Esophagus squamous epithelium (tissue), 5 donors: ENCODE results near the gene UBLCP1. TPM values are rescaled to one million over a fixed set of nuclear protein-coding genes. Genes with fewer than 3 reads are reported as not detected.

Experiments
- DNase-seq: peaks from one replicate; lab custom pipeline; 2025; lab: John Stamatoyannopoulos, UW
- H3K27ac ChIP-seq, 4 donors: fragments of 200-600 bp; sonication (generic); one replicate each; pipeline ENCODE4 v1.5.1; 2016 to 2019; ENCODE audit warnings: mild to moderate bottlenecking in 1 of 4
- H3K27me3 ChIP-seq, 4 donors: fragments of 200-600 bp; sonication (generic); 1 replicate in 3 of 4; 2 replicates in 1 of 4; pipeline versions ENCODE4 v1.5.1 to v1.6.0; 2017 to 2021; ENCODE audit warnings: antibody characterized with exemption in 1 of 4
- H3K36me3 ChIP-seq, 3 donors: fragments of 200-600 bp; sonication (generic); one replicate each; pipeline ENCODE4 v1.5.1; 2016 to 2019
- H3K4me1 ChIP-seq, 3 donors: fragments of 200-600 bp; sonication (generic); one replicate each; pipeline ENCODE4 v1.5.1; 2017 to 2019
- H3K4me3 ChIP-seq, 4 donors: fragments of 200-600 bp; sonication (generic); 1 replicate in 3 of 4; 2 replicates in 1 of 4; pipeline ENCODE4 v1.5.1; 2016 to 2019; ENCODE audit warnings: mild to moderate bottlenecking in 2 of 4, moderate library complexity in 1 of 4
- H3K9me3 ChIP-seq, 3 donors: fragments of 200-600 bp; sonication (generic); one replicate each; pipeline ENCODE4 v1.5.1; 2016 to 2019
- POLR2A ChIP-seq, 4 donors: fragments of 450-650 bp; IDR thresholded peaks; one replicate each; pipeline ENCODE4 v1.6.1; 2017; ENCODE audit warnings: antibody characterized with exemption in 4 of 4, mild to moderate bottlenecking in 4 of 4, moderate library complexity in 3 of 4
- WGBS, 2 donors: methylation state at CpG; one replicate each; pipeline ENCODE4 v1.1.5; 2018; 5-methylcytosine and 5-hydroxymethylcytosine counted together
- intact Hi-C: fragments of 100-400 bp; cut with DNase I; formaldehyde crosslinking; loops from one replicate; pipeline ENCODE4 v1.15.0; 2022
- total RNA-seq, 4 donors: library from RNA; depleted of rRNA; stranded (reverse); fragments of >200 nt; gene quantifications; one replicate each; pipeline ENCODE4 v1.1.0, GENCODE V29; 2016
- TF ChIP-seq, protein P1 (sequence below), 6 experiments: fragments of 450-650 bp in 4 of 6; fragments of 200-600 bp in 2 of 6; sonication (generic) in 2 of 6; IDR thresholded peaks; one replicate each; pipeline ENCODE4 v1.5.1; 2016 to 2019; ENCODE audit warnings: antibody characterized with exemption in 6 of 6, mild to moderate bottlenecking in 4 of 6, moderate library complexity in 4 of 6
- donor health status: DM: yes; HTN: yes; CAD: no.

The UBLCP1 gene
- total RNA-seq, 4 donors from 2014 or later = 19.0 to 34.9 (median 24.6) TPM

DNA sequence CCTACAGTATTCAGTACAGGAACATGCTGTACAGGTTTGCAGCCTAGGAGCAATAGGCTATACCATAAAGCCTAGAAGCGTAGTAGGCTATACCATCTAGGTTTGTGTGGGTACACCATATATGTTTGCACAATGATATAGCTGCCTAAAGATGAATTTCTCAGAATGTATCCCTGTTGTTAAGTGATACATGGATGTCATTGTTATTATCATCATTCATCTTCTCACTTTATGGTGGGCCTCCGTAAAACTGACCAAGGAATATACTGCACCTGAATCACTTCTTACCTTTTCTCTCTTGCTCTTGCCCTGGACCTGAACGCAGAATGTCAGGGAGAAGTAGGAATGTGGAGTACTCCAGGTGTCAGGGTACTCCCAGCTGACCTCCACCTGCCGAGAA lies 55.4 kb downstream of the UBLCP1 start:
- H3K4me3 ChIP-seq = no peak overlapping the region
- no peaks in the 10 kb centered on the region for H3K36me3 ChIP-seq
- peaks cover 0 to 6% (median 0%) of the 10 kb centered on the region in 4 donors for H3K27me3 ChIP-seq
- no peak for TF ChIP-seq POLR2A (IDR thresholded peaks at IDR 0.05)
- TF ChIP-seq, protein P1, sequence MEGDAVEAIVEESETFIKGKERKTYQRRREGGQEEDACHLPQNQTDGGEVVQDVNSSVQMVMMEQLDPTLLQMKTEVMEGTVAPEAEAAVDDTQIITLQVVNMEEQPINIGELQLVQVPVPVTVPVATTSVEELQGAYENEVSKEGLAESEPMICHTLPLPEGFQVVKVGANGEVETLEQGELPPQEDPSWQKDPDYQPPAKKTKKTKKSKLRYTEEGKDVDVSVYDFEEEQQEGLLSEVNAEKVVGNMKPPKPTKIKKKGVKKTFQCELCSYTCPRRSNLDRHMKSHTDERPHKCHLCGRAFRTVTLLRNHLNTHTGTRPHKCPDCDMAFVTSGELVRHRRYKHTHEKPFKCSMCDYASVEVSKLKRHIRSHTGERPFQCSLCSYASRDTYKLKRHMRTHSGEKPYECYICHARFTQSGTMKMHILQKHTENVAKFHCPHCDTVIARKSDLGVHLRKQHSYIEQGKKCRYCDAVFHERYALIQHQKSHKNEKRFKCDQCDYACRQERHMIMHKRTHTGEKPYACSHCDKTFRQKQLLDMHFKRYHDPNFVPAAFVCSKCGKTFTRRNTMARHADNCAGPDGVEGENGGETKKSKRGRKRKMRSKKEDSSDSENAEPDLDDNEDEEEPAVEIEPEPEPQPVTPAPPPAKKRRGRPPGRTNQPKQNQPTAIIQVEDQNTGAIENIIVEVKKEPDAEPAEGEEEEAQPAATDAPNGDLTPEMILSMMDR (IDR thresholded peaks at IDR 0.05) = no peak
- no peak for DNase-seq
- no peaks in the 10 kb centered on the region for H3K4me1 ChIP-seq
- intact Hi-C loops = loop anchor here (5.0 kb wide), 1 partner anchor 161 kb away; no protein-coding TSS in a partner anchor
- 85% methylated on average over 4 of the region's 4 CpGs for WGBS, 2 donors
- no peak overlapping the region for H3K27ac ChIP-seq
- H3K9me3 ChIP-seq = no peaks in the 10 kb centered on the region

DNA sequence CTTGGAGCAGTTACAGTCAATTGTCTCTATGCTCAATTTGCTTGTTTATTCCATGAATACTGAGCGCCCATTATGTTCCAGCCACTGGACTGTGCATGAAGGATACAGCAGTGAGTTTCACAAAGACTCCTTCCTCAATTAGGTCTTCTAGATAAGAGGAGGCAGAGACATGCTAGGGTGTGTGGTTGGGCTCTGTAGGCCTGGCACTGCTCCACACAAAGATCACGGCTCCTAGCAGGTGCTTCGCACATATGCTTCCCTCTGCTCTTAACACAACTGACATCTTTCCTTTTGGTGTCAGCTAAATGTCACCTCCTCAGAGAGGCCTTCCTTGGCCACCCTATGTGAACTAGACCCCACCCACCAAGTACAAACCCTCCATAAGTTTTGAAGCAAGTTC lies 56.3 kb downstream of the UBLCP1 start:
- H3K4me1 ChIP-seq = no peaks in the 10 kb centered on the region
- no peak overlapping the region for H3K4me3 ChIP-seq
- TF ChIP-seq, protein P1 (IDR thresholded peaks at IDR 0.05) = no peak
- intact Hi-C loops = loop anchor here (5.0 kb wide), 1 partner anchor 162 kb away; no protein-coding TSS in a partner anchor
- WGBS, 2 donors = 81 to 88% methylated on average over 3 of the region's 3 CpGs
- H3K27me3 ChIP-seq = peaks cover 0 to 6% (median 0%) of the 10 kb centered on the region in 4 donors
- no peaks in the 10 kb centered on the region for H3K9me3 ChIP-seq
- H3K27ac ChIP-seq = no peak overlapping the region
- DNase-seq = no peak
- H3K36me3 ChIP-seq = no peaks in the 10 kb centered on the region

DNA sequence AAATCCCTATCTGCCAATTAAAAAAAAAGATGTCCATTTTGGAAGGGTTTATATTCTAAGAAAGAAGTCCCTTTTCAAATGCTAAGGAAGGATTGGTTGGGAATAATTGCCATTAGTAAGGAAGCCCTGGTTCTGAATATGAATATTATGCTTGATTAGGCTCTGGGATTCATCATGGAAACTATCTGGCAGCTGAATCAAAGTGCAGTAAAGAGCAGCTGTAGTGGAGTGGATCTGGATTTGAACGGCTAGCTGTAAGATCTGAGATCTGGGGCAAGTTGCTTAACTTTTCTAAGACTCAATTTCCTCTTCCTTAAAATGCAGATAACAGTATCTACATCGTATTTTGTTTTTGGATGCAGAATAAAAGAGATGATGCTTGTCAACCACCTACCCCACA lies 56.7 kb downstream of the UBLCP1 start:
- Histone ChIP-seq H3K4me3 (no peak overlapping the region), H3K36me3 (no peaks in the 10 kb centered on the region), H3K27ac (no peak overlapping the region), H3K4me1 (no peaks in the 10 kb centered on the region), H3K27me3 (peaks cover 0 to 6% (median 0%) of the 10 kb centered on the region in 4 donors), H3K9me3 (no peaks in the 10 kb centered on the region)
- intact Hi-C loops = loop anchor here (5.0 kb wide), 1 partner anchor 163 kb away; no protein-coding TSS in a partner anchor
- TF ChIP-seq, protein P1 (IDR thresholded peaks at IDR 0.05) = no peak
- no peak for TF ChIP-seq POLR2A (IDR thresholded peaks at IDR 0.05)
- DNase-seq = no peak
- WGBS, 2 donors = 75 to 78% methylated on average over 2 of the region's 2 CpGs

DNA sequence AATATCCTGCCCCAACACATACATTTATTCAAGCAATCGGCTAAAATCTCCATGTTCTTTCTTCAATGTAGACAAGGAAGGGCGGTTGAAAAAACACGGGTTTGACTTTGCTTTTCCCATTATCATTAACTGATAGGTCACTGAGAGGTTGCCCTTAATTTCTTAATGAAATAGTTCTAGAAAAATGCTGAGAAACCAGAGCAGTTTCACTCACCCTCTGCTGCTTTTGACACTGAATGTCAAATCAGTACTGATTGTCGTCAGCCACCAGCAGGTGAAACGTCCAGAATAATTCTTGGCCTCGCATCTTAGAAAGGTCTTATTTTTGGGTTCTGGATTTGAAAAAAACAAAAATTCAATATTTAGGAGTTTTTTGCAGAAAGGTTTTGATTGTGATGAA lies 59.1 kb downstream of the UBLCP1 start:
- Histone ChIP-seq H3K27ac (no peak overlapping the region), H3K9me3 (no peaks in the 10 kb centered on the region), H3K27me3 (peaks cover 0 to 22% (median 0%) of the 10 kb centered on the region in 4 donors), H3K4me1 (no peaks in the 10 kb centered on the region), H3K36me3 (no peaks in the 10 kb centered on the region), H3K4me3 (no peak overlapping the region)
- TF ChIP-seq, protein P1 (IDR thresholded peaks at IDR 0.05) = no peak
- no peak for TF ChIP-seq POLR2A (IDR thresholded peaks at IDR 0.05)
- intact Hi-C loops = no loop called here
- no peak for DNase-seq
- WGBS, 2 donors = 82 to 92% methylated on average over 6 of the region's 6 CpGs

DNA sequence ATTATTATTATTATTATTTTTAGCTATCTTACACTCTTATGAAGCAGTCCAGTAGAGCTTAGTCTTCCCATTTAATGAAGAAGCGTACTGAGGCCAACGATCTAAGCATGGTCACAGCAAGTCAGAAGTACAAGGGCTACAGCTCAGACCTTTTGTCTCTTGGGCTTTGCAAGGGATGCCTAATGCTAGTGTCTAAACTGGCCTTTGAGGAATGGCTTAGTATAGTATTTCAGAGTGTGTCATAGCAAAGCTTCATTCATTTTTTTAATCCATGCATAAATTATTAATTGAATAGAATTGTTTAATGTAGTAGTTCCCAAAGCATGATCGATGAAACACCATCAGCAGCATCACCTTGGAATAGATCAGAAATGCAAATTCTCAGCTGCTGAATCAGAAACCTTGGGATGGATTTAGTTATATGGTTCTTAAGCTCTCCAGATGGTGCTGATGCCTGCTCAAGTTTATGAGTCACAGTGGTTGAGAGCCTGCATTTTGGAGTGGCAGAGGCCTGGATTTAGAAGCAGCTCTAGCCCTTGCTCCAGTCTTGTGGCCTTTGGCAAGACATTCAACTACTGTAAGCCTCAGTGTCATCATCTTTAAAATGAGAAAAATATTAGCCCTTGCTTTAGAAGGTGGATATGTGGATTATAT lies 61.1 kb downstream of the UBLCP1 start:
- Histone ChIP-seq H3K4me1 (no peaks in the 10 kb centered on the region), H3K27ac (no peak overlapping the region), H3K9me3 (no peaks in the 10 kb centered on the region), H3K27me3 (peaks cover 0 to 42% (median 0%) of the 10 kb centered on the region in 4 donors), H3K4me3 (no peak overlapping the region), H3K36me3 (no peaks in the 10 kb centered on the region)
- WGBS, 2 donors = 79 to 81% methylated on average over 3 of the region's 3 CpGs
- intact Hi-C loops = no loop called here
- TF ChIP-seq POLR2A (IDR thresholded peaks at IDR 0.05) = no peak
- TF ChIP-seq, protein P1 (IDR thresholded peaks at IDR 0.05) = no peak
- DNase-seq = no peak
